Hematopoietic multipotent progenitor cell (in vitro differentiated cells): Measurements from ENCODE around the gene CABP1. TPM values are rescaled to one million over a fixed set of nuclear protein-coding genes. Genes with fewer than 3 reads are reported as not detected.

Source experiments
- DNase-seq, 3 donors: peaks; one replicate each; pipeline ENCODE4 v3.0.0-alpha.2; 2011 to 2015; ENCODE audit warnings: low read depth in 2 of 3, low spot score in 2 of 3
- total RNA-seq: library from RNA; depleted of rRNA; stranded (reverse); fragments of >200 nt; gene quantifications from one replicate; pipeline ENCODE4 v1.2.3, GENCODE V29; 2012

Gene CABP1
- total RNA-seq, 1 donor: under 0.01 TPM

GRCh38 chr12:120690083-120690450 lies 49.6 kb downstream of the CABP1 start:
- no peak for DNase-seq

GRCh38 chr12:120690978-120691377 lies 50.6 kb downstream of the CABP1 start:
- DNase-seq: no peak

DNA sequence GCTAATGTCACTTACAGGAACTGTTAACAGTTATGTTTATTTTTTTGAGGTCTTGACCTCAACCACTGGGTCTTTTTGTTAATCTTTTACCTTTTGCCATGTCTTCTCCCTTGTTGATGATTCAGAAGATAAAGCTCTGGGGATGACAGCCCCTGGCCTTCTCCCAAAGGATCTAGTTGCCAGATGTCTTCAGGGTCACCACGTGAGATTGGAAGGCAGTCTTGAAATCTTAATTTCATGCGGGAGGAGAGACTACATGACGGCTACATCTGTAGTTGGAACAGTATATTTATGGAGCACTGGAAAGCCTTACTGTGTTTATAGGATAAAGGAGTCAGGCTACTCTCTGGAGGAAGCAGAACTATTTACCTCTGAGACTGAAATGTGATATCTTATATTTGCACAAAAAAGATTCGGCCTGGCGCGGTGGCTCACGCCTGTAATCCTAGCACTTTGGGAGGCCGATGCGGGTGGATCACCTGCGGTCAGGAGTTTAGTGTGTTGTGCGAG lies 52.2 kb downstream of the CABP1 start:
- no peak for DNase-seq

- no peak for DNase-seq
Measured at GRCh38 chr12:120693848-120694247, 53.4 kb downstream of the CABP1 start.

GRCh38 chr12:120696626-120697025 lies 56.2 kb downstream of the CABP1 start:
- no peak for DNase-seq

DNA sequence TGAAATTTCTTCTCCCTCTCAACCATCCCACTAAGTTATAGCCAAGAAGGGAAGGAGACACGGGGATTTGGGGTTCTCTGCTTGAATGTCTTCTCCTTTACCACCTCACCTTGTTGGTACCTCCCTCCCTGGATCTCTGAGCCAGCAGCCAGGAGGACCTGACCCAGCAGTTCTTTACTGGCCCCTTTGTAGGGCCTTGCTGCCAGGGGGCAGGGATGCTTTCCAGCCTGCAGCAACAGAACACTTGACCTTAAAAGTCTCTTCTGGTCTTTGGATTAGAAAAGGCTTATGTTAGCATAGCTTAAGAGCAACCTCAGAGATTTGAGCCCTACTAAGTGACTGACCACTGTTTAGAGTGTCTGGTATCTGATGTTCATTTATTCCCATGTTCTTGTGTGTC lies 56.9 kb downstream of the CABP1 start:
- DNase-seq: no peak

GRCh38 chr12:120698665-120699064 lies 58.2 kb downstream of the CABP1 start:
- DNase-seq: no peak

GRCh38 chr12:120699553-120699952 lies 59.1 kb downstream of the CABP1 start:
- DNase-seq: no peak

DNA sequence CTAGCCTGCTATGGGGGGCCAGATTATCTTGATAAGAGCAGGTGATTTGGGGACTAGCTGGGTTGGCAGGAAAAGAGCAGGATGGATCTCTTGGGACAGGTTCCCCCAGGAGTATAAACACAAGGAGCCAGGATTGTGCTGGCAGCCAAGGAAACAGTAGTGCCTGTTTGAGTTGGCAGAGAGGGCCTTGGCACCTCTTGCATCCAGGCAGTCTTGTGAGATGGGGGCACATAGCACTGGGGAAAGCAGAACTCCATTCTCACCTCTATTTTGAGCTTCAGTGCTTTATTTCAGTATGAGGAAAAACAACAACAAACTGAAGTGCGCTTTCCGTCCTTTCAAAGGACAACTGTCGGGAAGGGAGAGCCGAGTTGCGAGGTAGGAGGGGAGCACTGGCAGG lies 60.5 kb downstream of the CABP1 start:
- no peak for DNase-seq

GRCh38 chr12:120702637-120703036 lies 62.2 kb downstream of the CABP1 start:
- DNase-seq: no peak

GRCh38 chr12:120703311-120703942 lies 63.0 kb downstream of the CABP1 start:
- DNase-seq: no peak

GRCh38 chr12:120705618-120706017 lies 65.2 kb downstream of the CABP1 start:
- no peak for DNase-seq

- DNase-seq: no peak
Measured at GRCh38 chr12:120706029-120706428, 65.6 kb downstream of the CABP1 start.

DNA sequence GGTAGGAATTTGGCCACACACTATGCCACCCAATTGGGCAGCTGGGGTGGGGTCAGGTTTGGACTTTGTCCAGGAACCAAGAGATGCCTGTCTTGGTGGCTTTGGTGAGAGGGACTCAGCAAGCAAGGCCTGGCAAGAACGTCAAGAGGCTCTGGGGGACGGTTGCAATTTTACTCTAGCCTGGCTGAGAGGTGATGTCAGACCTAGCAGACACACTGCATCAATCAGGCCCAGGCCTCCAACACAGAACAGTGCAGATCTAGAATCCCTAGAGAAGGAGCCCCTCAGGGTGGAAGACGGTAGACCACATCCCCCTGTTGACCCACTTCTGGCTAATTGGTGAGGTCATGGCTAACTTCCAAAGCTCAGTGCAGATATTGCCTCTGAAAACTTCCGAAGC lies 68.2 kb downstream of the CABP1 start:
- DNase-seq: no peak

DNA sequence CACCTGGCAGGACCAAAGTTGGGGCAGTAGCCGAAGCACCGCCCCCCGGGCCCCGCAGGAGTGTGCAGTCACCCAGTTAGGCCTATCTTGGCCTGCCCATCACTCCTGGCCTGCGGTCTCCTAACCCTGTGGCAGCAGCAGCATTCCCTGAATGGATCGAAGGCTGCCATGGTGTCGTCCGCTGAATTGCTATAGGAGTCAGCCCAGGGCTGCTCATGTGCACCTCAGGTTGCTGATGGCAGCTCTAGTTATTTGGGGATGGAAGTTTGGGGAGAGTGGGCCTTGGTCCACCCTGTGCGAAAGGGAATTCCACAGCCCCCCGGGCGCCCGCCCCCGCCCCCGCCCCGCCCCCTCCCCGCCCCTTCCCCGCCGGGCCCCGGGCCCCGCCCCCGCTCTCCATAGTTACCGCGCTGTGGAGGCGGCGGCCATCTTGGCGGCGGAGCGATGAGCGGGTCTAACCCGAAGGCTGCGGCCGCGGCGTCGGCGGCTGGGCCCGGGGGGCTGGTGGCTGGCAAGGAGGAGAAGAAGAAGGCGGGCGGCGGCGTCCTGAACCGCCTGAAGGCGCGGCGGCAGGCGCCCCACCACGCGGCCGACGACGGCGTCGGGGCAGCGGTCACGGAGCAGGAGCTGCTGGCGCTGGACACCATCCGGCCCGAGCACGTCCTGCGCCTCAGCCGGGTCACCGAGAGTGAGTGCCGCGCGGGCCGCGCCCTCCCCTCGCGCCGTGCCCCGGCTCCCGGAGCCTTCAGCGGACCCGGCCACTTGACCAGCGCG lies 69.8 kb downstream of the CABP1 start, which contains the start of gene UNC119B:
UNC119B (plus strand) TSS at position 428 of the 774 bp plus-strand sequence; CDS start at position 445, 17 bp downstream.
- peak in 2 of 3 donors; percentile 65 to 67 for DNase-seq

DNA sequence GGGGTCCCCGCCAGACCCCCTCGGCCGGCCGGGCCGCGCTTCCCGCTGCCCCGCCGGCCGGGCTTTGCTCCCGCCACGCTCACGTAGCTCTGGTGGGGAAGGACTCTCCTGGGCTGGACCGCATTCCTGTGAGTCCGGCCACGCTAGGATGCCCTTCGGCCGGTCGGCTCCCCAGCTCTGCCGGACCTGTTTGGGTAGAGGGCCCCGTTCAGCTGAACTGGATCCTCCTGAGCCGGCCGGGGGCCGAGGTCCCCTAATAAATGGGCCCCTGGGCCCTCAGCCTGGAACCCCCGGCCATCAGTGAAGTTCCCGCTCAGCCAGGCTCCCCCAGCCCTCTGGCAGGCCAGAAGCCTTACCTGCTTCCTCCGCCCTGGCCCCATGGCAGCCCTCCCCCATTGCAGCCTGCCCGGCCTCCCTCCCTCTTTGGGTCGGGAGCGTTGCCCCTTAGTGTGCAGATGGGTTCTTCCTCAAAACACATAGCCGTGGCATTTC lies 70.4 kb downstream of the CABP1 start:
- DNase-seq: peak in 2 of 3 donors; percentile 38 to 48

- no peak for DNase-seq
Measured at GRCh38 chr12:120711411-120711810, 71.0 kb downstream of the CABP1 start.

GRCh38 chr12:120712610-120713009 lies 72.2 kb downstream of the CABP1 start:
- DNase-seq: no peak

- DNase-seq: peak; percentile 60 to 90 (median 83)
Measured at GRCh38 chr12:120713861-120714482, 73.5 kb downstream of the CABP1 start.
